ENCODE data around the gene MACROD2.

The MACROD2 gene

GRCh38 chr20:14764511-14765369 is 769.4 kb downstream of the MACROD2 start:
- no peak for DNase-seq (ENCODE audit: low read depth)

- no peak for DNase-seq (ENCODE audit: low read depth)
These were observed 770.0 kb downstream of the MACROD2 start for GRCh38 chr20:14765370-14765701.

GRCh38 chr20:14773486-14773885 is 778.2 kb downstream of the MACROD2 start:
- DNase-seq (ENCODE audit: low read depth): no peak

- DNase-seq (ENCODE audit: low read depth): no peak
These were observed 780.5 kb downstream of the MACROD2 start for GRCh38 chr20:14775778-14776177.

GRCh38 chr20:14777591-14777990 is 782.3 kb downstream of the MACROD2 start:
- no peak for DNase-seq (ENCODE audit: low read depth)

GRCh38 chr20:14778096-14778495 is 782.8 kb downstream of the MACROD2 start:
- no peak for DNase-seq (ENCODE audit: low read depth)

GRCh38 chr20:14778875-14779274 is 783.6 kb downstream of the MACROD2 start:
- DNase-seq (ENCODE audit: low read depth): no peak

GRCh38 chr20:14780508-14780907 is 785.2 kb downstream of the MACROD2 start:
- no peak for DNase-seq (ENCODE audit: low read depth)

- DNase-seq (ENCODE audit: low read depth): no peak
These were observed 787.4 kb downstream of the MACROD2 start for GRCh38 chr20:14782731-14783130.

- no peak for DNase-seq (ENCODE audit: low read depth)
These were observed 788.5 kb downstream of the MACROD2 start for GRCh38 chr20:14783766-14784165.

GRCh38 chr20:14785065-14785743 is 789.9 kb downstream of the MACROD2 start:
- DNase-seq (ENCODE audit: low read depth): no peak

GRCh38 chr20:14790190-14790589 is 794.9 kb downstream of the MACROD2 start:
- DNase-seq (ENCODE audit: low read depth): no peak

- no peak for DNase-seq (ENCODE audit: low read depth)
These were observed 795.7 kb downstream of the MACROD2 start for GRCh38 chr20:14790771-14791620.

GRCh38 chr20:14792915-14793314 is 797.6 kb downstream of the MACROD2 start:
- no peak for DNase-seq (ENCODE audit: low read depth)

GRCh38 chr20:14799545-14800216 is 804.4 kb downstream of the MACROD2 start:
- DNase-seq (ENCODE audit: low read depth): no peak

- DNase-seq (ENCODE audit: low read depth): no peak
These were observed 805.5 kb downstream of the MACROD2 start for GRCh38 chr20:14800707-14801425.

GRCh38 chr20:14801591-14802325 is 806.4 kb downstream of the MACROD2 start:
- no peak for DNase-seq (ENCODE audit: low read depth)

- DNase-seq (ENCODE audit: low read depth): no peak
These were observed 811.9 kb downstream of the MACROD2 start for GRCh38 chr20:14807224-14807623.

GRCh38 chr20:14815340-14815739 is 820.0 kb downstream of the MACROD2 start:
- no peak for DNase-seq (ENCODE audit: low read depth)

GRCh38 chr20:14816471-14816870 is 821.2 kb downstream of the MACROD2 start:
- DNase-seq (ENCODE audit: low read depth): no peak

GRCh38 chr20:14817101-14817500 is 821.8 kb downstream of the MACROD2 start:
- DNase-seq (ENCODE audit: low read depth): no peak

Data from T follicular helper cell (primary cell).